Motor neuron (in vitro differentiated cells): ENCODE results near the gene CRB1. TPM values are rescaled to one million over a fixed set of nuclear protein-coding genes. Genes with fewer than 3 reads are reported as not detected.
A peak's percentile ranks its signal among the peaks of the same experiment; 100 is the strongest.

Experiments used
- ATAC-seq, 8 experiments: fragments of 200-7000 bp; cut with Tn5 transposase; replicated peaks in 6 of 8; 2 replicates each; pipeline ENCODE4 v1.8.0; 2021; ENCODE audit warnings: mild to moderate bottlenecking in 8 of 8, moderate library complexity in 8 of 8
- H3K27ac ChIP-seq, 2 donors: fragments of 250-450 bp; sonication (Bioruptor Pico); 2 replicates each; pipeline ENCODE4 v1.9.0; 2021; ENCODE audit warnings: antibody characterized with exemption in 2 of 2, mild to moderate bottlenecking in 2 of 2, moderate library complexity in 1 of 2
- H3K4me1 ChIP-seq, 2 donors: fragments of 250-450 bp; sonication (Bioruptor Pico); replicated peaks in 1 of 2; 2 replicates each; pipeline ENCODE4 v1.6.1; 2021; ENCODE audit warnings: antibody characterized with exemption in 2 of 2, mild to moderate bottlenecking in 2 of 2, moderate library complexity in 1 of 2
- H3K4me3 ChIP-seq, 5 donors: fragments of 250-450 bp; sonication (Bioruptor Pico); 2 replicates each; pipeline ENCODE4 v1.9.0; 2021; ENCODE audit warnings: antibody characterized with exemption in 5 of 5, mild to moderate bottlenecking in 5 of 5, moderate library complexity in 4 of 5
- WGBS, 10 experiments: fragments of 450-650 bp; shearing (Covaris generic); methylation state at CpG; one replicate each; pipeline ENCODE4 v1.0.0; 2022; 5-methylcytosine and 5-hydroxymethylcytosine counted together
- in situ Hi-C, 9 experiments: fragments of 400-800 bp; cut with MboI; loops; one replicate each; pipeline ENCODE4 v1.15.0; 2021; ENCODE audit warnings: low sequenced_read_pairs in 9 of 9, low pct_unique_long_range_greater_than_20kb in 2 of 9; ENCODE audit not compliant: unreplicated experiment in 9 of 9
- total RNA-seq, 8 experiments: library from RNA; unstranded; fragments of 300-600 nt; gene quantifications; 2 replicates each; pipeline versions ENCODE4 v1.2.3 to v1.2.4, GENCODE V29; 2022

CRB1 gene
- total RNA-seq, 8 experiments from 2014 or later: 0.66 to 24.9 (median 14.2) TPM

DNA sequence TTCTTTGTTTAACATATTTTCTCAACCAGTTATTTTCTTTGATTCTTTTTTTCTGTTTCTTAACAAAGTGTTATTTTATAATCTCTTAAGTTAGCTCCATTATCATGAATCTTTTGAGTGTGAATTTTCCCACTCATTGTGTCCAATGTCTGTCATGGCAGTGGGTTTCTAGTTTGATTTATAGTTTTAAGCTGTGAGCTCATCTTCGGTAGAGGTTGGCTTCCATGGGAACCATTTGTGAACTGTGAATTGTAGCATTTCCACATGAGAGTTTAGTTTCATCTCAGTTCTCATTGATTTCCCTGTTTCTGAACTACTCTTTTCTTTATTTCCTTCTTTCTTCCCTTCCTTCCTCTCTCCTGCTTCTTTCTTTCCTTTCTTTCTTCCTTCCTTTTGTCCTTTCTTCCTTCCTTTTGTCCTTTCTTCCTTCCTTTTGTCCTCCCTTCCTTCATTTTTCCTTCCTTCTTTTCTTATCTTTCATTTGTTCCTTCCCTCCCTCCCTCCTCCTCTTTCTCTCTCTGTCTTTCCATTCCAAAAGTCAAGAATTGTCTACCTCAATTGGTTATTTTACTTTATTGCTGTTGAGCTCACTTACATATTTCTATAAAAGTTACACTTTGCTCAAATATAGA, 3.0 kb upstream of the CRB1 start:
- in situ Hi-C loops: no loop called here
- H3K4me3 ChIP-seq: no peak overlapping the region
- WGBS, 10 experiments: 30 to 86% (median 61%) methylated on average over 1 of the region's 1 CpG; no CpG with 5 or more reads in 1 of the 10 experiments
- H3K27ac ChIP-seq: no peak overlapping the region
- ATAC-seq: peak in 2 of 8 experiments; percentile 44 to 54
- H3K4me1 ChIP-seq: peaks cover 2 to 9% of the 10 kb centered on the region in 2 donors

DNA sequence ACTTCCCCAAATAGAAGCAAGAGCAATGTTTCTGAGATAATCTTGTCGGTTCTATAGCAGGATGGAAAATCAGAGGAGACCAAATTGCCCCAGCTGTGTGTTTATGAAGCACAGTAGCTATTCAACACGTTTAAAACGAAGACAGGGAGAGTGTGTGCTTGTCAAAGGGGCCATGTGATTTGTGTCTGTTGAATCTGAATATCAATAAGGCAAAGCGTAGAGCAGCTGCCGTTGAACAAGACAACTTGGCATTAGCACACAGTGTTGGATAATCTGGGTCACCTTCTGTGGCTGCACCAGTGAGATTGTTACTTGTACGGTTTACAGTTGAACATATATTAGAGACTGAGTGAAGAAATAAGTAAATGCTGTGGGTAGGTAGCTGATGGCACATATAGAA, 1.0 kb downstream of the CRB1 start:
- 0 to 30% (median 2%) methylated on average over 1 to 6 of the region's 6 CpGs; no CpG with 5 or more reads in 3 of the 10 experiments for WGBS, 10 experiments
- in situ Hi-C loops: no loop called here
- ATAC-seq: peak in 5 of 8 experiments; percentile 96 to 99 (median 98)
- H3K27ac ChIP-seq: no peak overlapping the region
- peak overlapping the region; percentile 29 to 43 (median 37) for H3K4me3 ChIP-seq
- peaks cover 4 to 12% of the 10 kb centered on the region in 2 donors for H3K4me1 ChIP-seq

DNA sequence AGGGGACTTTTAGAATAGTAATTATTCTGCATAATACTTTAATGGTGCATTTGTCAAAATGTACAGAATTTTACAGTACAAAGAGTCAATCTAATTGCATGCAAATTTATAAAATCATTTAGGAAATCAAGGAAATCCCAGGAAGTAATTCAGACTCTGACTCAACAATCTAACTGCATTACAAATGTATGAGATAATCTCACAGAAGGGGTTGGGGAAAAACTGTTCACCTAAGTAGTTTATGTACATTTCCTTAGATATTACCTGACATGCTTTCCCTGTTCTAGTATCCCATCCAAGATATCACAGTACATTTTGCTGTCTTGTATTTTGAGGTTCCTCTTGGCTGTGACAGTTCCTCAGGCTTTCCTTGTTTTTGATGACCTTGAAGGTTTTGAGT, 4.7 kb downstream of the CRB1 start:
- Histone ChIP-seq H3K27ac (no peak overlapping the region), H3K4me1 (peaks cover 4 to 14% of the 10 kb centered on the region in 2 donors), H3K4me3 (no peak overlapping the region)
- ATAC-seq: no peak
- in situ Hi-C loops: no loop called here

DNA sequence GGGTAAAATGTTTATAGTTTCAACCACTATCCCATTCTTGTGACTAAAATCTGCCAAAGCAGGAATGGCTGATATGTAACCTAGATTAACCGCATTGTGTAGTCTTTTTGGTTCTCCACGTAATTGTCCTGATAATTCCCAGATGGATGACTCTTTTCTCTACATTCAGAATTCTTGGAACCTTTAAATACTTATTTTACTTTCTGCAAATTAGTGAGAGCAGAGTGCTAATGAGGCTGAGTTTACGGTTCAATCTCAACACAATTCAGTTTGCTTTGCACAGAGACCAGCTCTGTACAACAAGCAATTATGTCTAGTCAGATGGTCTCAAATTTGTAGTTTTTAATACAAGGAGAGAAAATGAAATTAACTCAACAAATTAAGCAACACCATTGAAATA, 9.1 kb downstream of the CRB1 start:
- Histone ChIP-seq H3K4me3 (no peak overlapping the region), H3K4me1 (peaks cover 0 to 6% of the 10 kb centered on the region in 2 donors), H3K27ac (no peak overlapping the region)
- WGBS, 10 experiments: 67 to 100% (median 89%) methylated on average over 3 of the region's 3 CpGs; no CpG with 5 or more reads in 1 of the 10 experiments
- in situ Hi-C loops: no loop called here
- ATAC-seq: no peak

DNA sequence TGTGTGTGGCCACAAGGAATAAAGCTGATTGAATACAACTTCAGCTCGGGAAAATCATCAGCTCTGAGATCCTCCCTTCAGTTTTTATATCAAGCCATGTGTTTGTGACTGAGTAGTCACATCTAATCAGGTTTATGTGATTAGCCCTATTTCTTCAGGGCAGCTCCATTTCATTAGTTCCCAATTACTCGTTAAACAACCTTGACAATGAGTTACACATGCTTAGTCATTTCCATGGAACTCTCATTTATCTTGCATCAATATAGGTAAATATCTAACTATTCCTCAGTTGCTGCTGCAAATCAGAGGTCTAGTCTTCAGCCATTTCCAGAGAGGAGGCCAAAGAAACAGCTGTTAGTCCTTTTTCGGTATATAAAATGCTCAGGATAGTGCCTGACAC, 16.3 kb downstream of the CRB1 start:
- H3K4me1 ChIP-seq: no peaks in the 10 kb centered on the region
- H3K4me3 ChIP-seq: no peak overlapping the region
- in situ Hi-C loops: no loop called here
- H3K27ac ChIP-seq: no peak overlapping the region
- WGBS, 10 experiments: 0 to 100% (median 83%) methylated on average over 1 to 3 of the region's 3 CpGs; no CpG with 5 or more reads in 1 of the 10 experiments
- ATAC-seq: peak in 1 of 8 experiments; percentile 24

DNA sequence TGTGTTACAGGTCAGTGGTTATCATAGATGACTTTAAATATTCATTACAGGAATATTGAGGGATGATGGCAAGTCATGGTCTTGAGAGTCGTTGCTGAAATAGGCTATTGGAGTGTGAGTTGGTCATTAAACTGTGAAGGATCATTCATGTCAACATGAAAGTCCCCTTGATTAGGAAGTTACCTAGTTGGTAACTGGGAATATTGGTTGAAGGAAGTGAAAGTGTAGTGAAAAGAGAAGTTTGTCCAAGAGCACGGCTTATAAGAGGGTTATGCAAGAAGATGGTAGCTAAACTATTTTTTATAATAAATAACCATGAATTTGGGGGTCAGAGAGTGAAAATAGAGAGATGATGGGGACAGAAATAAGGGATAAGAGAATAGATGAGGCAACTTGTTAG, 16.9 kb downstream of the CRB1 start:
- ATAC-seq: no peak
- no peak overlapping the region for H3K4me3 ChIP-seq
- in situ Hi-C loops: no loop called here
- no peaks in the 10 kb centered on the region for H3K4me1 ChIP-seq
- H3K27ac ChIP-seq: no peak overlapping the region
- WGBS, 10 experiments: 22 to 100% (median 82%) methylated on average over 1 to 2 of the region's 2 CpGs

DNA sequence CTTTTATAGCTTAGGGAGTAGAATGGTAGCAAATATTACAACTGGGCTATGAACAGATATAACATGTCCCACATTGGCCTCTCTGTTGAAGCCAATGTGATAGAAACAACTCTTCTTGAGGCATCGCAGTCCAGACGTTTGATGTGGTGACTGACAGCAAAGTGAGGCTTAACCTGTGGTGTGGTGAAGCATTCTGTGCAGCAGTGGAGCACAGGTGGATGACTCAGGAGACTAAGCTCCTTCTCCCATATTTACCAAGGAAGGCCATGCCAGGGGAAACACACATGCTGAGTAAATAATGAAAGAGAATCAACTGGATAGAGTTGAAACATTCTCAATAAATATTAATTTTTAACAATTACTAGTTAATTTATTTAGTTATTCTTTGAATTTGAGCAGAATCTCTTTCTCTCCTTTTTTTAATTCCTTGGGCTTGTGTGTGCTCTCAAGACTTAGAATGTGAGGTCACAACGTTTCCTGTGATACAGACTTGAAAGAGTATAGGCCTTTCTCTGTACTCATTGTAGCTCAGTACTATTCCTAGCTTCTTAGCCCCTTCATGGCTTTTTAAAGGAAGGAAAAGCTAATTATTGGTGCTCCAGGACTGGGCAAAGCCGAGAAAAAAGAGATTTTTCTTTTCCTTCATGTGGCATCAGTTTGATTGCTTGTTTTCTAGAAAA, 17.6 kb downstream of the CRB1 start:
- in situ Hi-C loops: no loop called here
- Histone ChIP-seq H3K4me1 (no peaks in the 10 kb centered on the region), H3K4me3 (no peak overlapping the region), H3K27ac (no peak overlapping the region)
- WGBS, 10 experiments: 8 to 94% (median 84%) methylated on average over 1 to 4 of the region's 4 CpGs
- ATAC-seq: no peak

DNA sequence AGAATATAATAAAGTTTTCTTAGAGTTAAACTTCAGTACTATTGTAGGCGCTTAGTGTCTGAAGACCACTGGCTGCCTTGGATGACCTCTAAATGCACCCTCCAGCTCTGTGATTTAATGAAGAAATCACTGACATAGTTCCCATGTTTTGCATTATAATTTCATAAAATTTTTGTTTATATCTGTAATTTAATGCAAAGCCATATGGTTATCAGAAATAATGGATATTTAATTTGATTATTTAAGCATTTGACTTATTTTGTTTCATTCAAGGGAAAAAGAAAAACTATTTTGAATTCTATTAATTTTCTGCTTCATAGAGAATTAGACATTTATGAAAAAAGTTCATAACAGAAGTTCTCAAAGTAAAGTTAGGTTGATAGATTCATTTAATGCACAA, 18.6 kb downstream of the CRB1 start:
- no peak for ATAC-seq
- Histone ChIP-seq H3K4me1 (no peaks in the 10 kb centered on the region), H3K4me3 (no peak overlapping the region), H3K27ac (no peak overlapping the region)
- 82 to 100% (median 100%) methylated on average over 1 of the region's 1 CpG for WGBS, 10 experiments
- in situ Hi-C loops: no loop called here

DNA sequence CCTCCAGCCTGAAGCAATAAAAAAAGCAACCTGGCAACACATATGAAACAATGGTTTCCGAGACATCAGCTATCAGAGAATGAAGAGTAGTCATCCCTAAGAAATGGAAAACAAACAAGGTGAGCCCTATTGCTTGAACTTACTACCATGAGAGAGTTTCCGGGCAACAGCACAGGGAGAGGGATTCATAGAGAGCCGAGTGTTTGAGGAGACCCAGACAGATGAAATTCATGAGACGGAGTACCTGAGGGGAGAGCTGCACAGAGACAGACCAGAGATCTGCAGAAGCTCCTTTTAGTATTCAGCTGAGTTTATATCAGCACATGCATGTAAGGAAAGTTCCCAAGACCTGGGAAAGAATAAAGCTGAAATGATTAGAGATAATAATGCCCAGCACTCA, 19.8 kb downstream of the CRB1 start:
- Histone ChIP-seq H3K27ac (no peak overlapping the region), H3K4me3 (no peak overlapping the region), H3K4me1 (no peaks in the 10 kb centered on the region)
- in situ Hi-C loops: no loop called here
- WGBS, 10 experiments: 0 to 100% (median 79%) methylated on average over 1 to 4 of the region's 4 CpGs; no CpG with 5 or more reads in 1 of the 10 experiments
- peak in 1 of 8 experiments; percentile 85 for ATAC-seq

DNA sequence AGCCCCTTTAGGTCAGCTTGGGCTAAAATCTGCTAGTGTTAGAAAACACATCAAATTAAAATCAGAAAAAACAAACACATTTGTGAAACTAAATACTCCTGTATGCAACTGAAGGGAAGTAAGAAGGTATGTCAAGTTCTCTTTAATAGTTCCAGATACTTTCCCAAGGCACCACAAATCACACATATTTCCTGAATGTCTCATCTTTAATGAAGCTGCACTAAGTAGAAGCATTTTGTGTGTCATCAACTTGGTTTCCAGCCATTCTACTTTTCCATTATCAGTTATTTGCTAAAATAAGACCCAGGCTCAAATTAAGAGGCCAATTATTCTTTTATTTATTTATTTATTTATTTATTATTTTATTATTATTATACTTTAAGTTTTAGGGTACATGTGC, 34.7 kb downstream of the CRB1 start:
- in situ Hi-C loops: no loop called here
- H3K4me1 ChIP-seq: peaks cover 9 to 18% of the 10 kb centered on the region in 2 donors
- no peak overlapping the region for H3K27ac ChIP-seq
- ATAC-seq: no peak
- no peak overlapping the region for H3K4me3 ChIP-seq

DNA sequence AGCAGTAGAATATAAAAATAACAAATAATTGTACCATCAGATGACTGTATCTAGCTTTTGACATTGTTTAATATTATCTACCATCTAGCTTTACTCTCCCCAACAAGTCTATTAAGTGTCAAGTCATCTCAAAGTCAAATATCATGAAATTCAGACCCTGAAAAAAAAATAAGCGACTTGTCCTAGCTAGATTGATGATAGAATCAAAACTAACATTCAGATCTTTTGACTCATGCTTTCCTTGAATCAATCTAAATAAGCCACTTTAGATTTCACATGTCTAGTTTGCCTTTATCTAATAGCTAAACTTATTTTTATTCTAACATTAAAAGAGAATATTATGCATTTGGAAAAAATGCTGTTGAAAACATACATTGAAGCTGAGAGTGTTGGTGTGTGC, 35.4 kb downstream of the CRB1 start:
- in situ Hi-C loops: no loop called here
- WGBS, 10 experiments: 0 to 100% (median 89%) methylated on average over 1 of the region's 1 CpG; no CpG with 5 or more reads in 1 of the 10 experiments
- no peak overlapping the region for H3K27ac ChIP-seq
- H3K4me1 ChIP-seq: peaks cover 9 to 18% of the 10 kb centered on the region in 2 donors
- H3K4me3 ChIP-seq: no peak overlapping the region
- ATAC-seq: no peak

DNA sequence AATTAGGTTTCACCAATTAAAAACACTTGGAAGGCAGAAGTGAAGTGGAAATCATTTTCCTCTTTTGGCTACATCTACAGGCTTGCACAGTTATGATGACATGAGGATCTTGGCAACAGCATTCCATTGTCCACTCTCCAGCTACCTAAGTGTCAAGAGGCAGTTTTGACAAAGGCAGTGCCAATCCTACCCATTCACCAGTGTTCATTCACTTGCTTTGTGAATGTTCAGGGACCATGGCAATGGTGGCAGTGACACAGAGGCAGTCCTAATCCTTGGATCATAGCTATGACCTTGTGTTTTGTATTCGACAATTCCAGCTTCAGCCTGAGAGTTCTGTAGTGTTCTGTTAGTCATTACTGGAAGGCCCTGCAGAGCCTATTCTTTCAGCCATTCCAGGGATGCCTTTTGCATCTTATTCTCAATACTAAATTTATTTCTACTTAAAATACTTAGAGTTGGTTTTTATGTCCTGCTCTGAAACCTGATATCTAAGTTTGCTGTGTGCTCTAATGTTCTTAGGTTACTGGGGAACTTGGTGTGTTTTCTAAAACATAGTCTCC, 36.7 kb downstream of the CRB1 start:
- in situ Hi-C loops: no loop called here
- 0 to 100% (median 71%) methylated on average over 1 of the region's 1 CpG; no CpG with 5 or more reads in 4 of the 10 experiments for WGBS, 10 experiments
- peak in 6 of 8 experiments; percentile 18 to 93 (median 71) for ATAC-seq
- Histone ChIP-seq H3K4me3 (no peak overlapping the region), H3K27ac (no peak overlapping the region), H3K4me1 (peaks cover 9 to 18% of the 10 kb centered on the region in 2 donors)

DNA sequence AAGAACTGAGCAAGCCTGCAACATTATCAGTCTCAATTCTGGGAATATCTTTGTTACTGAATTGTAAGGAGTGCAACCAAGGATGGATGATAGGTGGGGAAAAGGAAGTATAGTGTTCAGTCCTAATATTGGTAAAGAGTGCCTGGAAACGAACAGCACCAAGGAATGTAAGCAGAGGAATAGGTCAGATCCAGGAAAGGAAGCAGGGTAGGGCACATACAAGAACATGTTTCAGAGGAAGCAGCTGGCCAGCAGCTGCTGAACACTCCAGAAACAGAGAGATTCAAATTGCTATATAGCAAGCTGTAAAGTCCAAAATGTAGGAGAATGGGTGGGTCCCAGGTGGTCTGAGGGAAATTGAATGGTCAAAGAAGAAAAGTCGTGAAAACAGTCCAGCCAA, 37.9 kb downstream of the CRB1 start:
- 0 to 89% (median 58%) methylated on average over 2 of the region's 2 CpGs for WGBS, 10 experiments
- Histone ChIP-seq H3K4me1 (peaks cover 9 to 18% of the 10 kb centered on the region in 2 donors), H3K27ac (no peak overlapping the region), H3K4me3 (no peak overlapping the region)
- ATAC-seq: peak in 6 of 8 experiments; percentile 16 to 97 (median 46)
- in situ Hi-C loops: no loop called here
